CD4-positive, CD25-positive, alpha-beta regulatory T cell (primary cell): Measurements from ENCODE around the gene STMP1. TPM values are rescaled to one million over a fixed set of nuclear protein-coding genes. Genes with fewer than 3 reads are reported as not detected.

Source experiments
- ATAC-seq, 2 donors: fragments of 150-1000 bp; cut with Tn5 transposase; one replicate each; pipeline ENCODE4 v1.10.0; 2021; ENCODE audit warnings: low read depth in 2 of 2, moderate number of reproducible peaks in 2 of 2, moderate library complexity in 1 of 2
- DNase-seq, 3 donors: peaks; one replicate each; pipeline versions ENCODE4 v3.0.0 to v3.0.0-alpha.2; 2012 to 2022; ENCODE audit warnings: mixed read lengths in 1 of 3
- H3K27ac ChIP-seq: one replicate; pipeline ENCODE4 v1.7.0; 2013; ENCODE audit warnings: mild to moderate bottlenecking, low read length; ENCODE audit not compliant: insufficient read depth, poor library complexity, severe bottlenecking
- H3K27me3 ChIP-seq: one replicate; pipeline ENCODE4 v1.7.0; 2013; ENCODE audit warnings: low read length; ENCODE audit not compliant: control insufficient read depth, insufficient read depth
- H3K36me3 ChIP-seq: one replicate; pipeline ENCODE4 v1.7.0; 2013; ENCODE audit warnings: mild to moderate bottlenecking, low read length, moderate library complexity; ENCODE audit not compliant: control insufficient read depth, insufficient read depth
- H3K4me1 ChIP-seq: 2 replicates; pipeline ENCODE4 v1.7.0; 2013; ENCODE audit warnings: mild to moderate bottlenecking, low read length; ENCODE audit not compliant: insufficient read depth, control insufficient read depth, poor library complexity, severe bottlenecking
- H3K4me3 ChIP-seq: one replicate; pipeline ENCODE4 v1.7.0; 2013; ENCODE audit warnings: low read depth, mild to moderate bottlenecking, low read length, moderate library complexity
- H3K9me3 ChIP-seq, 2 experiments: 1 replicate in 1 of 2; 2 replicates in 1 of 2; pipeline ENCODE4 v1.7.0; 2013; ENCODE audit warnings: low read length in 2 of 2, mild to moderate bottlenecking in 1 of 2, moderate library complexity in 1 of 2; ENCODE audit not compliant: control insufficient read depth in 2 of 2
- H3K27ac Mint-ChIP-seq, 3 donors: one replicate each; pipeline ENCODE4 v1.8.0; 2020 to 2022; ENCODE audit warnings: mild to moderate bottlenecking in 3 of 3, mixed read lengths in 3 of 3, moderate library complexity in 2 of 3
- H3K27me3 Mint-ChIP-seq: one replicate; pipeline ENCODE4 v1.8.0; 2022; ENCODE audit warnings: mild to moderate bottlenecking, mixed read lengths
- H3K36me3 Mint-ChIP-seq: one replicate; pipeline ENCODE4 v1.8.0; 2020; ENCODE audit warnings: mixed read lengths
- H3K4me1 Mint-ChIP-seq, 4 donors: one replicate each; pipeline ENCODE4 v1.8.0; 2020 to 2022; ENCODE audit warnings: mixed read lengths in 4 of 4, mild to moderate bottlenecking in 1 of 4
- H3K4me3 Mint-ChIP-seq, 4 donors: one replicate each; pipeline ENCODE4 v1.8.0; 2020 to 2022; ENCODE audit warnings: mild to moderate bottlenecking in 4 of 4, mixed read lengths in 4 of 4, moderate library complexity in 3 of 4
- H3K9me3 Mint-ChIP-seq, 7 donors: one replicate each; pipeline ENCODE4 v1.8.0; 2020 to 2022; ENCODE audit warnings: mixed read lengths in 7 of 7, mild to moderate bottlenecking in 3 of 7, moderate library complexity in 2 of 7
- polyA plus RNA-seq, 4 donors: library from polyadenylated mRNA; unstranded; fragments of 300-500 nt; fragmentation: Illumina TruSeq; gene quantifications; one replicate each; pipeline ENCODE4 v1.2.3, GENCODE V29; 2021
- total RNA-seq: library from RNA; stranded (reverse); gene quantifications from one replicate; pipeline ENCODE4 v1.2.3, GENCODE V29; 2022

STMP1 gene
- total and polyA plus RNA-seq, 5 donors from 2014 or later, result 18.2 to 61.4 (median 53.8) TPM

DNA sequence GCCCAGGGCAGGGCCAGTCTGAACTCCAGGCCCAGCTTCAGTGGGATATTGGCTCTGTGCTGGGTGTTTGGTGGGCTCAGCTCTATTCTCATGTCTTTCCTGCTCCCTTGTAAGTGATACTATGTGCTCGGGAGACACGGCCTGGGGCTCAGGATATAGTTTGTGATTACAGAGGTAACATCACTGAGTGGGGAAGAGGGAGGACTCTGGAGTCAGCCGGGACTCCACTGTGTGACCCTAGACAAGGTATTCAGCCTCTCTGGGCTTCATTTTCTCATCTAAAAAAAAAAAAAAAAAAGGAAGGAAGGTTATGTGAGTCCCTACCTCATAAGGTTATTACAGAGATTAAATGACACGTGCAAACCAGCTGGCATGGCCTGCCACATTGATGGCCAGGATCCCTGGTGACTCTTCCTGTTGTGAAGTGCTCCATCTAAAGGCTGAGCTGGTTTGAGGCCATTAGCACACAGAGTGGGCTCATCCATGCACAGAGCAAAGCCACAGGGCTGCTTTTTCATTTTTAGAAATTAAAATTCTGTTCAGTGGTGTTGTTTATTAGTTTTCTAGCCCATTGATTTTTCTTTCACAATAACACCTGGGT is 50.0 kb downstream of the STMP1 start:
- Histone ChIP-seq H3K27me3 (no peaks in the 10 kb centered on the region), H3K9me3 (no peaks in the 10 kb centered on the region), H3K4me3 (no peak overlapping the region), H3K4me1 (no peaks in the 10 kb centered on the region), H3K36me3 (no peaks in the 10 kb centered on the region), H3K27ac (no peak overlapping the region)
- no peak overlapping the region for H3K27ac Mint-ChIP-seq
- no peak for ATAC-seq
- no peaks in the 10 kb centered on the region for H3K9me3 Mint-ChIP-seq
- H3K4me1 Mint-ChIP-seq, result no peaks in the 10 kb centered on the region
- no peak overlapping the region for H3K4me3 Mint-ChIP-seq
- H3K36me3 Mint-ChIP-seq, result no peaks in the 10 kb centered on the region
- DNase-seq, result no peak
- no peaks in the 10 kb centered on the region for H3K27me3 Mint-ChIP-seq

- no peaks in the 10 kb centered on the region for H3K9me3 ChIP-seq
- ATAC-seq (no peak), DNase-seq (no peak)
- H3K4me3 ChIP-seq, result no peak overlapping the region
- no peaks in the 10 kb centered on the region for H3K36me3 Mint-ChIP-seq
- H3K4me1 Mint-ChIP-seq, result no peaks in the 10 kb centered on the region
- no peaks in the 10 kb centered on the region for H3K36me3 ChIP-seq
- H3K9me3 Mint-ChIP-seq, result no peaks in the 10 kb centered on the region
- H3K27ac Mint-ChIP-seq, result no peak overlapping the region
- H3K27me3 ChIP-seq, result no peaks in the 10 kb centered on the region
- no peak overlapping the region for H3K4me3 Mint-ChIP-seq
- no peaks in the 10 kb centered on the region for H3K4me1 ChIP-seq
- no peak overlapping the region for H3K27ac ChIP-seq
- no peaks in the 10 kb centered on the region for H3K27me3 Mint-ChIP-seq
Measured at GRCh38 chr7:135712796-135713195, 50.5 kb downstream of the STMP1 start.

DNA sequence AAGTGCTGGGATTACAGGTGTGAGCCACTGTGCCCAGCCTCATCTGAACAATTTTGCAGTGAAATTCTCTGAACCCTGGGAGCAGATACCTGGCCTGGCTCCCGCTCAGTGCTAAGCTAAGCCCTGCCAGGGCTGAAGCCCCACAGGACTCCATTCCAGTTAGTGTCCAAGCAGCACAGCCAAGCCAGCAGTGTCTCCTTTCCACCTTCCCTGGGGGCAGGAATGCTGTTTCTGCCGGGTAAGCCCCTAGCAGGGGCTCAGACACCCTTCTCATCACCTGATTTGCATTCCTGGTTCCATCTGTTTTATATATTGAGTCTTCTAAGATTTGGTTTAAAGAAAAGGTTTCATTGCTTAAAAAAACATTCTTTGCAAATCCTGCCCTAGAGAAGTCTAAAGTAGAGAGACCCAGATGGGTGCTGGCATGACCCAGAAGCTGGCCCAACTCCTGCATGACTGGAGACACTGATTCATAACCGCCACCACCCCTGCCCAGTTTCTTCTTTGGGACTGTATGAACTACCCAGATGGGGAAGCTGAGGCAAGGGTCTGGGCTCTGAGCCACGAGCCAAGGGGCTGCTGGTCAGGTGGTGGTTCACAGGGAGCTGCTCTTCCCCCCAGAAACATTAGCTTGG is 51.6 kb downstream of the STMP1 start:
- Mint-ChIP-seq H3K4me3 (no peak overlapping the region), H3K9me3 (no peaks in the 10 kb centered on the region), H3K4me1 (no peaks in the 10 kb centered on the region), H3K27ac (no peak overlapping the region), H3K36me3 (no peaks in the 10 kb centered on the region), H3K27me3 (no peaks in the 10 kb centered on the region)
- no peaks in the 10 kb centered on the region for H3K4me1 ChIP-seq
- H3K4me3 ChIP-seq, result no peak overlapping the region
- peaks cover 3% of the 10 kb centered on the region for H3K27me3 ChIP-seq
- no peaks in the 10 kb centered on the region for H3K36me3 ChIP-seq
- H3K27ac ChIP-seq, result no peak overlapping the region
- ATAC-seq (no peak), DNase-seq (no peak)
- H3K9me3 ChIP-seq, result no peaks in the 10 kb centered on the region

- Mint-ChIP-seq H3K27ac (no peak overlapping the region), H3K4me3 (no peak overlapping the region), H3K4me1 (no peaks in the 10 kb centered on the region), H3K36me3 (no peaks in the 10 kb centered on the region), H3K9me3 (no peaks in the 10 kb centered on the region), H3K27me3 (no peaks in the 10 kb centered on the region)
- H3K4me1 ChIP-seq, result no peaks in the 10 kb centered on the region
- H3K4me3 ChIP-seq, result no peak overlapping the region
- ATAC-seq, result no peak
- H3K9me3 ChIP-seq, result no peaks in the 10 kb centered on the region
- H3K27me3 ChIP-seq, result peaks cover 3% of the 10 kb centered on the region
- no peaks in the 10 kb centered on the region for H3K36me3 ChIP-seq
- no peak overlapping the region for H3K27ac ChIP-seq
- DNase-seq, result no peak
Measured at GRCh38 chr7:135714534-135715009, 52.3 kb downstream of the STMP1 start.

GRCh38 chr7:135715055-135715522 is 52.8 kb downstream of the STMP1 start:
- no peaks in the 10 kb centered on the region for H3K9me3 ChIP-seq
- H3K4me3 Mint-ChIP-seq, result no peak overlapping the region
- no peak for DNase-seq

DNA sequence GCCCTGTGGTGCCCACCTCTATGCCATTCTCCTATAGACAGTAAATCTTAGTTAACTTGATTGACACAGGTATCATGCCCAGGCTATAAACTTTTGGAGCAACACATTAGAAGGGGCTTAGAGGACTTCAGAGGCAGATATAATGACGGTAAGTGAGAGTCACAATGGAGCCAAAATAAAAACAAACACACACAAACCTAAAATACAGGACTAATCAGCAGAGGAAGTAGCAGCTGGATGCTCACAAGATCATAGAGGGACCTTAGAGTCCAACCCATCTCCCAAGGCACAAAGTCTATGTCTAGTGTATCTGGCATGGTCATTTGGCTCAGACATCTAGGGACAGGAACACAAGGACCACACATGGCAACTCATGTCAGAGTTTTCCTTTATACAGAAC is 53.4 kb downstream of the STMP1 start:
- no peak overlapping the region for H3K4me3 ChIP-seq
- no peaks in the 10 kb centered on the region for H3K36me3 Mint-ChIP-seq
- H3K4me1 Mint-ChIP-seq, result no peaks in the 10 kb centered on the region
- H3K9me3 Mint-ChIP-seq, result no peaks in the 10 kb centered on the region
- no peaks in the 10 kb centered on the region for H3K9me3 ChIP-seq
- H3K4me1 ChIP-seq, result no peaks in the 10 kb centered on the region
- ATAC-seq (no peak), DNase-seq (no peak)
- H3K27ac Mint-ChIP-seq, result no peak overlapping the region
- no peak overlapping the region for H3K4me3 Mint-ChIP-seq
- H3K27ac ChIP-seq, result no peak overlapping the region
- H3K36me3 ChIP-seq, result no peaks in the 10 kb centered on the region
- peaks cover 6% of the 10 kb centered on the region for H3K27me3 Mint-ChIP-seq
- H3K27me3 ChIP-seq, result peaks cover 5% of the 10 kb centered on the region

More at GRCh38 chr7:135715055-135715522, 52.8 kb downstream of the STMP1 start:
- no peak overlapping the region for H3K27ac Mint-ChIP-seq
- no peaks in the 10 kb centered on the region for H3K9me3 Mint-ChIP-seq
- no peaks in the 10 kb centered on the region for H3K36me3 ChIP-seq
- H3K27me3 ChIP-seq, result peaks cover 5% of the 10 kb centered on the region
- peaks cover under 1% of the 10 kb centered on the region for H3K27me3 Mint-ChIP-seq
- H3K4me1 ChIP-seq, result no peaks in the 10 kb centered on the region
- H3K36me3 Mint-ChIP-seq, result no peaks in the 10 kb centered on the region
- no peak overlapping the region for H3K27ac ChIP-seq
- no peak for ATAC-seq
- H3K4me3 ChIP-seq, result no peak overlapping the region
- H3K4me1 Mint-ChIP-seq, result no peaks in the 10 kb centered on the region

DNA sequence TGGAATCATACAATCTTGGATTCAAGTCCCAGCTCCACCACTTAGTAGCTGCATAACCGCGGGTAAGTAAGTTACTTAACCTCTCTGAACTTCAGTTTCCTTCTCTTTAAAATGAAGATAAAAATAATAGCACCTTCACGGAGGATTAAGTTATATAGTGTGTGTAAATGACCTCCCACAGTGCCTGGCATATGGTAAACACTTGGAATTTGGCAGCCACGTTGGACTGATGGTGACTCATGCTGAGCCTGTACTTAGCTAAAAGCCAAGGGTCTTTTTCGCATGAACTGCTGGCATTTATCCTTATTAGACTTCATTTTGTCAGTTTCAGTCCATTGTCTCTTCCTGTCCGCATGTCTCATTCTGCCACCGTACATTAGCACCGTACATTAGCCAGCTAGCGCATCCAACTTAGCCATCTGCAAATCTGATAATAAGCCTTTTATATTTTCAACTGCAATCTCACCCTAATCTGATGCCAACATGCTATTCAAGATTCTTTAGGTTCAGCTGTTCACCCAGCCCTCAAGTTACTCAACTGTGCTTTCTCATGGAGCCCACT is 54.4 kb downstream of the STMP1 start:
- no peaks in the 10 kb centered on the region for H3K9me3 ChIP-seq
- DNase-seq (no peak), ATAC-seq (no peak)
- Mint-ChIP-seq H3K9me3 (no peaks in the 10 kb centered on the region), H3K4me3 (no peak overlapping the region), H3K27ac (no peak overlapping the region), H3K4me1 (no peaks in the 10 kb centered on the region), H3K27me3 (peaks cover 14% of the 10 kb centered on the region), H3K36me3 (no peaks in the 10 kb centered on the region)
- no peaks in the 10 kb centered on the region for H3K36me3 ChIP-seq
- H3K4me3 ChIP-seq, result no peak overlapping the region
- no peak overlapping the region for H3K27ac ChIP-seq
- peaks cover 5% of the 10 kb centered on the region for H3K27me3 ChIP-seq
- H3K4me1 ChIP-seq, result no peaks in the 10 kb centered on the region

DNA sequence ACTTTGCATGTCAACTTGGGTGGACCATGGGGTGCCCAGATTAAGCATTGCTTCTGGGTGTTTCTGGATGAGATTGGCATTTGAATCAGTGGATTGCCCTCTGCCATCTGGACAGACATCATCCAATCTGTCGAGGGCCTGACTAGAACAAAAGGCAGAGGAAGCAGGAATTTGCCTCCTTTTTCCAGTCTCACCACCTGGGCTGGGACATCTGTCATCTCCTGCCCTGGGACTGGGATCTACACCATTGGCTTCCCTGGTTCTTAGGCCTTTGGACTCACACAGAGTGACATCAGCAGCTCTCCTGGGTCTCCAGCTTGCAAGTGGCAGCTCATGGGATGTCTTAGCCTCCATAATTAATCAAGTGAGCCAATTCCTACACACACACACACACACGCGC is 55.4 kb downstream of the STMP1 start:
- Mint-ChIP-seq H3K9me3 (no peaks in the 10 kb centered on the region), H3K4me3 (no peak overlapping the region), H3K4me1 (no peaks in the 10 kb centered on the region), H3K27me3 (peaks cover 14% of the 10 kb centered on the region), H3K27ac (no peak overlapping the region), H3K36me3 (no peaks in the 10 kb centered on the region)
- H3K4me3 ChIP-seq, result no peak overlapping the region
- no peaks in the 10 kb centered on the region for H3K9me3 ChIP-seq
- no peaks in the 10 kb centered on the region for H3K4me1 ChIP-seq
- H3K27ac ChIP-seq, result no peak overlapping the region
- no peak for DNase-seq
- H3K27me3 ChIP-seq, result peaks cover 5% of the 10 kb centered on the region
- ATAC-seq, result no peak
- H3K36me3 ChIP-seq, result no peaks in the 10 kb centered on the region
